Subcutaneous adipose tissue (tissue), 4 donors: ENCODE data around the gene PITPNM1. TPM values are rescaled to one million over a fixed set of nuclear protein-coding genes. Genes with fewer than 3 reads are reported as not detected.

Experiments used
- total RNA-seq, 4 donors: library from RNA; depleted of rRNA; stranded (reverse); fragments of >200 nt; gene quantifications; one replicate each; pipeline ENCODE4 v1.1.0, GENCODE V29; 2016
- TF ChIP-seq, protein P1 (sequence below): fragments of 450-650 bp; IDR thresholded peaks from one replicate; pipeline ENCODE4 v1.5.1; 2016; ENCODE audit warnings: low read depth, mild to moderate bottlenecking, control low read depth, antibody characterized with exemption, moderate library complexity

PITPNM1 gene
- total RNA-seq, 4 donors from 2014 or later: 9.2 to 14.9 (median 11.9) TPM

DNA sequence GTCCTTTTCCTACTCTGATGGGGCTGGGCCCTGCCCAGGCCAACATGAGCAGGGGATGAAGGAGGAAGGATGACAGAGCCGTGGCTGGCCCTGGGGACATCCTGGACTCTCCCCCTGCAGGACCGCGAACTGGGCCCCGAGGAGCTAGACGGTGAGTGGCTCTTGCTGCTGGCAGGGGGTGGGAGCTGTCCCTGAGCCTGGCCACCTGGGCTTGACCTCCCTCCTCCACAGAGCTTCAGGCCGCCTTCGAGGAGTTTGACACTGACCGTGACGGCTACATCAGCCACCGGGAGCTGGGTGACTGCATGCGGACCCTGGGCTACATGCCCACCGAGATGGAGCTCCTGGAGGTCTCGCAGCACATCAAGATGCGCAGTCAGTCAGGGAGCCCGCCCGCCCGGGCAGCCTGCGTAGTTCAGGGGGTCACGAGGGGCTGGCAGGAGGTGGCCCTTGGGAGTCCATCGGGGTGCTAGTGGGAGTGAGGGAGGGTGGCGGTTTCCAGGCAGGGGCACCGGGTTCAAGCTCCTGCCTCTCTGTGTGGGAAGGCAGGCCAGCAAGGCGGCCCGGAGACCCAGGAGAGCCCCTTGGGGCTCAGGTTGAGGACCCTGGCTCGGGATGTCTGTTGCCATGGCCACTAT is 49.0 kb downstream of the PITPNM1 start:
- TF ChIP-seq, protein P1, sequence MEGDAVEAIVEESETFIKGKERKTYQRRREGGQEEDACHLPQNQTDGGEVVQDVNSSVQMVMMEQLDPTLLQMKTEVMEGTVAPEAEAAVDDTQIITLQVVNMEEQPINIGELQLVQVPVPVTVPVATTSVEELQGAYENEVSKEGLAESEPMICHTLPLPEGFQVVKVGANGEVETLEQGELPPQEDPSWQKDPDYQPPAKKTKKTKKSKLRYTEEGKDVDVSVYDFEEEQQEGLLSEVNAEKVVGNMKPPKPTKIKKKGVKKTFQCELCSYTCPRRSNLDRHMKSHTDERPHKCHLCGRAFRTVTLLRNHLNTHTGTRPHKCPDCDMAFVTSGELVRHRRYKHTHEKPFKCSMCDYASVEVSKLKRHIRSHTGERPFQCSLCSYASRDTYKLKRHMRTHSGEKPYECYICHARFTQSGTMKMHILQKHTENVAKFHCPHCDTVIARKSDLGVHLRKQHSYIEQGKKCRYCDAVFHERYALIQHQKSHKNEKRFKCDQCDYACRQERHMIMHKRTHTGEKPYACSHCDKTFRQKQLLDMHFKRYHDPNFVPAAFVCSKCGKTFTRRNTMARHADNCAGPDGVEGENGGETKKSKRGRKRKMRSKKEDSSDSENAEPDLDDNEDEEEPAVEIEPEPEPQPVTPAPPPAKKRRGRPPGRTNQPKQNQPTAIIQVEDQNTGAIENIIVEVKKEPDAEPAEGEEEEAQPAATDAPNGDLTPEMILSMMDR: no peak

DNA sequence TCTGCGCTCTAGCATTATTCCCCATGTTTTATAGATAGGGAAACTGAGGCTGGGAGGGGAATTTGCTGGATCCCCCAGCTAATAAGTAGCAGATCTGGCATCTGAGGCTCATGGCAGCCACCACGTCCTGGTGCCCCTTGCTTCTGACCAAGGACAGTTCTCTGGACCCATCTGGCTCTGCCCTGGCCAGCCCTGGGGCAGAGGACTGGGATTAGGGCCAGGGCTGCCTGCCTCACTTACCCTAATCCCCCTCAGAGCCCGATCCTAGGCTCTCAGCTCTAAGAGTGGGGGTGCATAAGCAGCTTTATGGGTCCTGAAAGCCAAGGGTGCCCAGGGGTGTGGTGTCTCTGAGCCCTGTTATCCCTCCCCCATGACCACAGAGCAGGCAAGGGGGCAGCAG is 50.1 kb downstream of the PITPNM1 start, which contains the start of gene CABP4:
Gene CABP4 (plus strand): TSS at position 301 of the 400 bp plus-strand sequence. CDS start 70 bp downstream, at position 371.
- TF ChIP-seq, protein P1: no peak

DNA sequence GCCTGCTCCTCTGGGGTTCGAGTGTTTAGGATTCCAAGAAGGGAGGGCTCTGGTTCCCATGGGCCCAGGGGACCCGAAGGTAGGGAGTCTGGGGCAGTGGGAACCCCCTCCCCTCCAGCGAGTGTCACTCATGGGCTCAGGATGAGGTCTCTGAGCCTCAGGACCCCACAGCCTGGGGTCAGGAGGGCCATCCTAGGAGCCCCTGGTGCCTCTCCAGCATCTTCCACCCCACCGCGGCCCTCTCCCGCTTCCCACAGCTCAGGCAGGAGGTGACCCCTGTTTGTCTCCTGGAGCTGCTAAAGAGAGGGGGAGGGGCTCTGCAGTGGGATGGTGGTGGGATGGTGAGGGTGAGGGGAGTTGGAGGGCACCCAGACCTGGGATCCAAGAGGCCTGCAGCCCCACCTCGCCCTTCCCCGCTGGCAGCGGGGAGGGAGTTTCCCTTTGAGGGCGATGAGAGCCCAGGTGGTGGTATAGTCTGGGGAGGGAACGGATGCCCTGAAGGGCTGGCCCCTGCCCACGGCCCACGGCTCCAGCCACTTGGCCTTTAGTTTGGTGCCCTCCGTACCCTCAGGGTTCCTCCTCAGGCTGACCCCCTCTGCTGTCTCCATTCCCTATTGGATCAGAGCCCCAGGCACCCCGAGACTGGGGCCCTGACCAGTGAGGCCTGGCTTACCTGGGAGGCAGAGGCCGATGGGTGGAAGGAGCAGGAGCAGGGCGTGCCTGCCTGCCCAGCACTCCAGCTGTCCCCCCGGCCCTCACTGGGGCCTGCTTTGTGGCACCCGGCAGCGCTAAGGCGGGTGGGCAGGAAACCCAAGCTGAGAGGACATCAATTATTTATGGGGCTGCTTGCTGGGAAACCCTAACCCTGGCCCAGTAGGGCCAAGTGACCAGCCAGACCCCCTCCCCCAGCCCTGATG is 51.1 kb downstream of the PITPNM1 start:
- TF ChIP-seq, protein P1: no peak

DNA sequence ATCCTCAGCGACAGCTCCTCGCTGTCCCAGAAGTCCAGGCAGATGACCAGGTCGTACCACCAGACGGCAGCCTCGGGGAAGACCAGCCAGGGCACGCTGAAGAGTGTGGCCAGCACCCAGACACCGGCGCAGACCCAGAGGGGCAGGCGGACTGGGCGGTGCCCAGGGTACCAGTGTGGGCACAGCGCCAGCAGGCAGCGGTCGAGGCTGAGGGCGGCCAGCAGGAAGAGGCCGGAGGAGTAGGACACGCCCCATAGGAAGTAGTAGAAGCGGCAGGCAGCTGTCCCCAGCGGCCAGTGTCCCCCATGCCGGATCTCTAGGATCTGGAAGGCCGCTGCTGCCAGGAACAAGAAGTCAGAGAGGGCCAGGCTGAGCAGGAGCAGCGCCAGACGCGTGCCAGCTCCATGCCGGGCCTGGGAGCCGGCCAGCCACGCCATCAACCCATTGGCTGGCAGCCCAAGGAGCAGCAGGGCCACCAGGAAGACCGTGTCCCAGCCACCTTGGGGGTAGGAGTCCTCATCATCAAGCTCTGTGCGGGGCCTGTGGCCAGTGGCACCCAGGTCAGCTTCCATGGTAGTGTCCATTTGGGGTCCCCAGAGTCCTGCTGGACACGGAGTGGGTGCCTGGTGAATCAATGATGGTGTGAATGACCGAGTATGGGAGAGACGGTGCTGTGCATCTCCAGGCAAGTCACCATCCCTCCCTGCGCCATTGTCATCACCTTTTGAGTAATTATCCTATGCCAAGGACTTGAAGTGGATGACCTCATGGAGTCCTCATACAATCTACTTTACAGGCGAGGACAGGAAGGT is 52.8 kb downstream of the PITPNM1 start, which contains the start of gene GPR152:
Gene GPR152 (minus strand): TSS at position 589 of the 812 bp plus-strand sequence. CDS start 5 bp downstream, at position 584.
- TF ChIP-seq, protein P1: no peak

DNA sequence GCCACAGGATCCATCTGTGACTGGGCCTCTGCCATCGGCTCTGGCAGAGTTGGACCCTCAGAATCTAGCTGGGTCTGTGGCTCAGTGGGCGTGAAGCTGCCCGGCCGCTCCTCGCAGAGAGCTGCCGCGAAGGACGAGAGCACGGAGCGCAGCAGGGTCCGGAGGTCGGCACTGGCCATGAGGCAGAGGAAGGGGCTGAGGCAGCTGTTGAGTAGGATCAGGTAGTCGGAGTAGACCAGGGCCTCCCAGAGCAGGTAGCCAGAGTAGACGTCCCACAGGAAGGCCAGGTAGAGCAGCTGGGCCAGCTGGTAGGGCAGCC is 53.5 kb downstream of the PITPNM1 start:
- TF ChIP-seq, protein P1: no peak

DNA sequence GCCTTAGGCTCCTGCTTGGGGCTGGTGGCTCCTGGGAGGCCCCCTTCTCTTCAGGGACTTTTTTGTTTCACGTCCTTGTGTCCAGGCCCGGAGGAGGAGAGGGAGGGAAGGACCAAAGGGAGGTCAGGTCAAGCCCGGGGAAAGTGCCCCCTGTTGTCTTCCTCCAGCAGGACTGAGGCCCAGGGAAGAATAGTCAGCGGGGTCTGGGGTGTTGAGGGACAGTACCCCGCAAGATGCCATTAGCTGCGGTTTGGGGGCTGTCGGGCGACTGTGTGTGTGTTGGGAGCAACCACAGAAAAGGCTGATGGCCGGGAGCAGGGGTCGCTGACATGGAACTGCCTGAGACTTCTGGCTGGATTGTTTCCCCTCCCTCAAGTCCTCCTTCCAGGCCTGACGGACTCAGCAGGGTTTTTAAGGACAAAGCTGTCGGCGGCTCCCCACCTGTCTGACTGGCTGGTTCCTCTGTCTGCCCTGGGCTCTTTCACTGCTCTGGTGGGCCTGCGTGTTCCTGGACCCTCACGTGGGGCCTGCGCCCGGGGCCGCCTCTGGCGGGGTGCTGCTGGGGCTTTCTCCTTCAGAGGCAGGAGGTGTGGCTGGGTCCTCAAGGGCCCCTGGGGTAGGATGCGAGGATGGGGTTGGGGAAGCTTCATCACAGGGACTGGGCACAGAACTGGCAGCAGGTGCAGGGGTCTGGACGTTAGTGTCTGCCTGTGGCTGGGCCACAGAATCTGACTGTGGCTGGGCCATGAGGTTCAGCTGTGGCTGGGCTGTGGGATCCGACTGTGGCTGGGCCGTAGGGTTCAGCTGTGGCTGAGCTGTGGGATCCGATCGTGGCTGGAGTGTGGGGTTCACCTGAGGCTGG is 54.1 kb downstream of the PITPNM1 start:
- TF ChIP-seq, protein P1: no peak
